ENCODE measurements around the gene ARL13B. TPM values are rescaled to one million over a fixed set of nuclear protein-coding genes. Genes with fewer than 3 reads are reported as not detected.

Gene ARL13B
- total and polyA plus RNA-seq, 2 donors (not counting 3 experiments of a cell fraction or from before 2014, with no cell fraction given), result 3.8 to 8.6 TPM

DNA sequence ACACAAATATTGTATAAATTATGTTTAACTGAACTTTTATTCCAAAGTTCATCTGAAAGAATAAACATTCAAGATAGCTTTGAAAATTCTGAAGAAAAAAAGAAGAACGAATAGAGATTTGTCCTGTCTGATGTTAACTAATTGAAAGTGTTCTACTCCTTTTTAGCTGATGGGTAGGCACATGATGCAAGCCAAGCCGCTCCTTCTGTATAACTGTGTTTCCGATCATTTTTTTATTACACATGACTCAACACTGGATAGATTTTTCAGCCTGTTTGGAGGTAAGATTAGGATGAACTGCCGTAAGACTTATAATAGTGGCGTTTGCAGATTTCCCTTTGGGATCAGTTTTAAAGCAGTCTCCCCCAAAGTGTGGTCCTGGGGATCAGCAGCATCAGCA is 101.9 kb downstream of the ARL13B start:
- no peaks in the 10 kb centered on the region for H4K20me1 ChIP-seq (replicated peaks; ENCODE audit: control insufficient read depth, extremely low read depth, insufficient read depth, low read length)
- POLR2A ChIA-PET, result no interaction called here
- dilution Hi-C loops (cut with MboI; ENCODE audit: extremely low pct_ligation_motif_present, low sequenced_read_pairs) (no loop called here), intact Hi-C loops (cut with micrococcal nuclease) (no loop called here)
- BruUV-seq (replicated peaks), result no TSS peak
- no peaks in the 10 kb centered on the region for H3K36me3 ChIP-seq (ENCODE audit: control insufficient read depth in 2 of 2, extremely low read depth in 1 of 2, insufficient read depth in 2 of 2, low read length in 2 of 2)
- H3K4me1 ChIP-seq (ENCODE audit: control insufficient read depth, extremely low read depth, insufficient read depth, low read length), result no peaks in the 10 kb centered on the region
- no peak for FAIRE-seq
- no peaks in the 10 kb centered on the region for H3K27me3 ChIP-seq (ENCODE audit: control insufficient read depth in 2 of 2, insufficient read depth in 2 of 2, low read length in 2 of 2)
- H3K9me1 ChIP-seq (replicated peaks; ENCODE audit: control insufficient read depth, extremely low read depth, insufficient read depth, low read length), result no peaks in the 10 kb centered on the region
- H3K4me3 ChIP-seq (replicated peaks in 1 of 3; ENCODE audit: insufficient read depth in 1 of 3, low read depth in 1 of 3, low read length in 3 of 3), result no peak overlapping the region
- no peak overlapping the region for H3K9ac ChIP-seq (replicated peaks; ENCODE audit: extremely low read depth, insufficient read depth, low read length)
- H3K9me3 ChIP-seq (replicated peaks; ENCODE audit: control insufficient read depth, insufficient read depth, low read length), result no peaks in the 10 kb centered on the region
- H3K27ac ChIP-seq (ENCODE audit: insufficient read depth, low read depth, low read length), result no peak overlapping the region
- DNase-seq (ENCODE audit: low read depth, low spot score), result no peak
- H3K4me2 ChIP-seq (ENCODE audit: insufficient read depth, low read length), result no peak overlapping the region
- CTCF ChIA-PET, result interaction anchor here (1.1 kb wide), 1 partner anchor 13 kb away, joined by 3 read pairs; no protein-coding TSS in a partner anchor
- no peaks in the 10 kb centered on the region for H3K79me2 ChIP-seq (ENCODE audit: control insufficient read depth, insufficient read depth, low read length)
- no peak overlapping the region for H2AFZ ChIP-seq (ENCODE audit: low read depth, low read length)
- TF ChIP-seq JUN (IDR thresholded peaks at IDR 0.05; ENCODE audit: borderline replicate concordance, insufficient read depth, insufficient read length, low read depth), result no peak
- TF ChIP-seq POLR2AphosphoS5 (IDR thresholded peaks at IDR 0.05; ENCODE audit: insufficient read depth, low read depth, low read length), result no peak
- TF ChIP-seq, protein P1, sequence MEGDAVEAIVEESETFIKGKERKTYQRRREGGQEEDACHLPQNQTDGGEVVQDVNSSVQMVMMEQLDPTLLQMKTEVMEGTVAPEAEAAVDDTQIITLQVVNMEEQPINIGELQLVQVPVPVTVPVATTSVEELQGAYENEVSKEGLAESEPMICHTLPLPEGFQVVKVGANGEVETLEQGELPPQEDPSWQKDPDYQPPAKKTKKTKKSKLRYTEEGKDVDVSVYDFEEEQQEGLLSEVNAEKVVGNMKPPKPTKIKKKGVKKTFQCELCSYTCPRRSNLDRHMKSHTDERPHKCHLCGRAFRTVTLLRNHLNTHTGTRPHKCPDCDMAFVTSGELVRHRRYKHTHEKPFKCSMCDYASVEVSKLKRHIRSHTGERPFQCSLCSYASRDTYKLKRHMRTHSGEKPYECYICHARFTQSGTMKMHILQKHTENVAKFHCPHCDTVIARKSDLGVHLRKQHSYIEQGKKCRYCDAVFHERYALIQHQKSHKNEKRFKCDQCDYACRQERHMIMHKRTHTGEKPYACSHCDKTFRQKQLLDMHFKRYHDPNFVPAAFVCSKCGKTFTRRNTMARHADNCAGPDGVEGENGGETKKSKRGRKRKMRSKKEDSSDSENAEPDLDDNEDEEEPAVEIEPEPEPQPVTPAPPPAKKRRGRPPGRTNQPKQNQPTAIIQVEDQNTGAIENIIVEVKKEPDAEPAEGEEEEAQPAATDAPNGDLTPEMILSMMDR (IDR thresholded peaks at IDR 0.05; ENCODE audit: extremely low read depth in 1 of 2, insufficient read depth in 1 of 2, low read depth in 1 of 2, low read length in 2 of 2), result no peak
- TF ChIP-seq POLR2A (IDR thresholded peaks at IDR 0.05; ENCODE audit: low read depth, low read length), result no peak
- TF ChIP-seq MYC (IDR thresholded peaks at IDR 0.05; ENCODE audit: low read depth, low read length), result no peak
- TF ChIP-seq GATA2 (IDR thresholded peaks at IDR 0.05; ENCODE audit: insufficient read depth, insufficient read length, low read depth, low read length), result no peak
- no peak for TF ChIP-seq EZH2 (IDR thresholded peaks at IDR 0.05; ENCODE audit: borderline replicate concordance, low read depth, low read length, severe bottlenecking)
- TF ChIP-seq, protein P2, sequence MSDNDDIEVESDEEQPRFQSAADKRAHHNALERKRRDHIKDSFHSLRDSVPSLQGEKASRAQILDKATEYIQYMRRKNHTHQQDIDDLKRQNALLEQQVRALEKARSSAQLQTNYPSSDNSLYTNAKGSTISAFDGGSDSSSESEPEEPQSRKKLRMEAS (IDR thresholded peaks at IDR 0.05; ENCODE audit: insufficient read depth, insufficient read length), result no peak
- TF ChIP-seq FOS (IDR thresholded peaks at IDR 0.05; ENCODE audit: borderline replicate concordance, insufficient read depth, low read length), result no peak
